ENCODE data around the gene FARP1.

Gene FARP1

GRCh38 chr13:98462241-98462882 lies 319.5 kb downstream of the FARP1 start:
- DNase-seq (ENCODE audit: low read depth in 2 of 2): no peak

- no peak for DNase-seq (ENCODE audit: low read depth in 2 of 2)
Observed at GRCh38 chr13:98462946-98463345, 320.1 kb downstream of the FARP1 start.

- DNase-seq (ENCODE audit: low read depth in 2 of 2): no peak
Observed at GRCh38 chr13:98466634-98467236, 323.8 kb downstream of the FARP1 start.

GRCh38 chr13:98467263-98467985 lies 324.5 kb downstream of the FARP1 start:
- DNase-seq (ENCODE audit: low read depth in 2 of 2): no peak

- no peak for DNase-seq (ENCODE audit: low read depth in 2 of 2)
Observed at GRCh38 chr13:98468361-98468760, 325.5 kb downstream of the FARP1 start.

GRCh38 chr13:98468929-98469328 lies 326.0 kb downstream of the FARP1 start:
- DNase-seq (ENCODE audit: low read depth in 2 of 2): no peak

- DNase-seq (ENCODE audit: low read depth in 2 of 2): no peak
Observed at GRCh38 chr13:98470920-98471319, 328.0 kb downstream of the FARP1 start.

- DNase-seq (ENCODE audit: low read depth in 2 of 2): no peak
Observed at GRCh38 chr13:98471934-98472333, 329.0 kb downstream of the FARP1 start.

- DNase-seq (ENCODE audit: low read depth in 2 of 2): no peak
Observed at GRCh38 chr13:98473135-98473787, 330.4 kb downstream of the FARP1 start.

- no peak for DNase-seq (ENCODE audit: low read depth in 2 of 2)
Observed at GRCh38 chr13:98473788-98474144, 330.9 kb downstream of the FARP1 start.

- DNase-seq (ENCODE audit: low read depth in 2 of 2): no peak
Observed at GRCh38 chr13:98474292-98474691, 331.4 kb downstream of the FARP1 start.

- DNase-seq (ENCODE audit: low read depth in 2 of 2): no peak
Observed at GRCh38 chr13:98474761-98475160, 331.9 kb downstream of the FARP1 start.

GRCh38 chr13:98475522-98475921 lies 332.6 kb downstream of the FARP1 start:
- DNase-seq (ENCODE audit: low read depth in 2 of 2): no peak

GRCh38 chr13:98476106-98476505 lies 333.2 kb downstream of the FARP1 start:
- DNase-seq (ENCODE audit: low read depth in 2 of 2): peak; percentile 39 to 51

GRCh38 chr13:98476538-98476966 lies 333.7 kb downstream of the FARP1 start:
- DNase-seq (ENCODE audit: low read depth in 2 of 2): peak; percentile 86 to 88

GRCh38 chr13:98478189-98479129 lies 335.6 kb downstream of the FARP1 start:
- DNase-seq (ENCODE audit: low read depth in 2 of 2): peak in 1 of 2 donors; percentile 28

GRCh38 chr13:98479496-98480003 lies 336.7 kb downstream of the FARP1 start:
- DNase-seq (ENCODE audit: low read depth in 2 of 2): no peak

GRCh38 chr13:98480915-98481877 lies 338.3 kb downstream of the FARP1 start:
- DNase-seq (ENCODE audit: low read depth in 2 of 2): no peak

GRCh38 chr13:98482476-98483444 lies 339.9 kb downstream of the FARP1 start:
- DNase-seq (ENCODE audit: low read depth in 2 of 2): no peak
